Activated naive CD8-positive, alpha-beta T cell treated with anti-CD3 and anti-CD28 coated beads, Interleukin-2, amount 10 ng/mL, durations not matched to agents 7 days and 5 days (primary cell): Measurements from ENCODE around the gene PRKCH. TPM values are rescaled to one million over a fixed set of nuclear protein-coding genes. Genes with fewer than 3 reads are reported as not detected.
A peak's percentile ranks its signal among the peaks of the same experiment; 100 is the strongest.

Experiments
- ATAC-seq: fragments of 150-1000 bp; cut with Tn5 transposase; one replicate; pipeline ENCODE4 v1.10.0; 2021; ENCODE audit warnings: low read depth, moderate library complexity
- POLR2A ChIA-PET: fragments of 350-600 bp; sonication (Branson Sonifier 250); formaldehyde crosslinking; loops from one replicate; lab custom pipeline; 2021; ENCODE audit warnings: antibody characterized with exemption; lab: Charles Lee
- DNase-seq: peaks from one replicate; pipeline ENCODE4 v3.0.0; 2021
- H3K27ac Mint-ChIP-seq: one replicate; pipeline ENCODE4 v1.8.0; 2022; ENCODE audit warnings: mild to moderate bottlenecking, mixed read lengths
- H3K27me3 Mint-ChIP-seq: one replicate; pipeline ENCODE4 v1.8.0; 2022; ENCODE audit warnings: mild to moderate bottlenecking, moderate library complexity, mixed read lengths
- H3K36me3 Mint-ChIP-seq: one replicate; pipeline ENCODE4 v1.8.0; 2021; ENCODE audit warnings: mild to moderate bottlenecking, mixed read lengths
- H3K4me1 Mint-ChIP-seq: one replicate; pipeline ENCODE4 v1.8.0; 2021; ENCODE audit warnings: mixed read lengths
- H3K4me3 Mint-ChIP-seq: one replicate; pipeline ENCODE4 v1.8.0; 2022; ENCODE audit warnings: mild to moderate bottlenecking, moderate library complexity, mixed read lengths
- H3K9me3 Mint-ChIP-seq: one replicate; pipeline ENCODE4 v1.8.0; 2021; ENCODE audit warnings: mixed read lengths
- total RNA-seq, 2 experiments: library from RNA; stranded (reverse); gene quantifications; one replicate each; pipeline ENCODE4 v1.2.3, GENCODE V29; 2021

PRKCH gene
- total RNA-seq, 2 experiments from 2014 or later, result 318 TPM

GRCh38 chr14:61430066-61430757, 108.8 kb downstream of the PRKCH start:
- Mint-ChIP-seq H3K4me3 (peak overlapping the region; percentile 15), H3K27me3 (no peaks in the 10 kb centered on the region), H3K4me1 (peaks cover 83% of the 10 kb centered on the region), H3K27ac (peak overlapping the region; percentile 40), H3K36me3 (peaks cover 46% of the 10 kb centered on the region), H3K9me3 (no peaks in the 10 kb centered on the region)
- ATAC-seq (peak; percentile 12), DNase-seq (no peak)
- POLR2A ChIA-PET, result interaction anchor here (0.6 to 1.7 kb wide), 4 partner anchors 9 to 96 kb away, joined by 3 read pairs; no protein-coding TSS in a partner anchor

GRCh38 chr14:61433169-61433568, 111.8 kb downstream of the PRKCH start:
- Mint-ChIP-seq H3K4me3 (peak overlapping the region; percentile 68), H3K27ac (peak overlapping the region; percentile 85), H3K9me3 (no peaks in the 10 kb centered on the region), H3K36me3 (peaks cover 39% of the 10 kb centered on the region), H3K27me3 (no peaks in the 10 kb centered on the region), H3K4me1 (peaks cover 83% of the 10 kb centered on the region)
- DNase-seq (no peak), ATAC-seq (no peak)
- POLR2A ChIA-PET, result interaction anchor here (0.7 to 1.6 kb wide), 5 partner anchors 13 to 327 kb away, joined by 3 to 7 read pairs (median 3); no protein-coding TSS in a partner anchor

GRCh38 chr14:61433828-61434227, 112.4 kb downstream of the PRKCH start:
- no peak overlapping the region for H3K4me3 Mint-ChIP-seq
- POLR2A ChIA-PET, result interaction anchor here (1.6 kb wide), 1 partner anchor 48 kb away, joined by 7 read pairs; no protein-coding TSS in a partner anchor
- peaks cover 37% of the 10 kb centered on the region for H3K36me3 Mint-ChIP-seq
- H3K27ac Mint-ChIP-seq, result peak overlapping the region; percentile 27
- ATAC-seq (no peak), DNase-seq (no peak)
- no peaks in the 10 kb centered on the region for H3K27me3 Mint-ChIP-seq
- H3K9me3 Mint-ChIP-seq, result no peaks in the 10 kb centered on the region
- peaks cover 83% of the 10 kb centered on the region for H3K4me1 Mint-ChIP-seq

GRCh38 chr14:61434311-61434710, 112.9 kb downstream of the PRKCH start:
- Mint-ChIP-seq H3K36me3 (peaks cover 35% of the 10 kb centered on the region), H3K4me1 (peaks cover 83% of the 10 kb centered on the region), H3K4me3 (peak overlapping the region; percentile 2), H3K9me3 (no peaks in the 10 kb centered on the region), H3K27ac (peak overlapping the region; percentile 27), H3K27me3 (no peaks in the 10 kb centered on the region)
- DNase-seq (no peak), ATAC-seq (no peak)
- POLR2A ChIA-PET, result interaction anchor here (1.6 kb wide), 1 partner anchor 48 kb away, joined by 7 read pairs; no protein-coding TSS in a partner anchor

GRCh38 chr14:61435563-61436337, 114.4 kb downstream of the PRKCH start:
- Mint-ChIP-seq H3K36me3 (peaks cover 31% of the 10 kb centered on the region), H3K27me3 (no peaks in the 10 kb centered on the region), H3K4me1 (peaks cover 84% of the 10 kb centered on the region), H3K4me3 (peak overlapping the region; percentile 3), H3K27ac (peak overlapping the region; percentile 23), H3K9me3 (no peaks in the 10 kb centered on the region)
- ATAC-seq (no peak), DNase-seq (no peak)
- POLR2A ChIA-PET, result interaction anchor here (2.4 kb wide), 1 partner anchor 114 kb away, joined by 6 read pairs; the partner anchor contains the start of gene PRKCH

- Mint-ChIP-seq H3K4me1 (peaks cover 78% of the 10 kb centered on the region), H3K36me3 (peaks cover 27% of the 10 kb centered on the region), H3K27me3 (no peaks in the 10 kb centered on the region), H3K27ac (peak overlapping the region; percentile 84), H3K9me3 (no peaks in the 10 kb centered on the region), H3K4me3 (peak overlapping the region; percentile 84)
- ATAC-seq (no peak), DNase-seq (no peak)
- POLR2A ChIA-PET, result interaction anchor here (0.6 to 2.4 kb wide), 3 partner anchors 15 to 116 kb away, joined by 3 to 8 read pairs (median 6); partner anchors contain the start of gene PRKCH
These were observed 116.0 kb downstream of the PRKCH start for GRCh38 chr14:61437381-61437780.

GRCh38 chr14:61438036-61438435, 116.7 kb downstream of the PRKCH start:
- Mint-ChIP-seq H3K36me3 (peaks cover 31% of the 10 kb centered on the region), H3K4me1 (peaks cover 78% of the 10 kb centered on the region), H3K27ac (peak overlapping the region; percentile 84), H3K9me3 (no peaks in the 10 kb centered on the region), H3K4me3 (peak overlapping the region; percentile 84), H3K27me3 (no peaks in the 10 kb centered on the region)
- POLR2A ChIA-PET, result interaction anchor here (0.6 to 1.6 kb wide), 4 partner anchors 14 to 42 kb away, joined by 3 to 8 read pairs (median 3); no protein-coding TSS in a partner anchor
- no peak for DNase-seq
- ATAC-seq, result no peak

GRCh38 chr14:61438497-61438859, 117.1 kb downstream of the PRKCH start:
- Mint-ChIP-seq H3K27ac (peak overlapping the region; percentile 84), H3K27me3 (no peaks in the 10 kb centered on the region), H3K9me3 (no peaks in the 10 kb centered on the region), H3K36me3 (peaks cover 34% of the 10 kb centered on the region), H3K4me1 (peaks cover 78% of the 10 kb centered on the region), H3K4me3 (peak overlapping the region; percentile 84)
- POLR2A ChIA-PET, result interaction anchor here (0.9 to 1.6 kb wide), 4 partner anchors 8 to 42 kb away, joined by 3 to 8 read pairs (median 3); no protein-coding TSS in a partner anchor
- peak; percentile 13 for ATAC-seq
- DNase-seq, result no peak

- peaks cover 31% of the 10 kb centered on the region for H3K36me3 Mint-ChIP-seq
- POLR2A ChIA-PET, result interaction anchor here (0.6 to 2.3 kb wide), 6 partner anchors 9 to 960 kb away, joined by 3 to 8 read pairs (median 3); no protein-coding TSS in a partner anchor
These were observed 117.7 kb downstream of the PRKCH start for GRCh38 chr14:61438860-61439765.

GRCh38 chr14:61439779-61440418, 118.5 kb downstream of the PRKCH start:
- Mint-ChIP-seq H3K4me1 (peaks cover 78% of the 10 kb centered on the region), H3K27ac (peak overlapping the region; percentile 84), H3K27me3 (no peaks in the 10 kb centered on the region), H3K4me3 (peak overlapping the region; percentile 84), H3K36me3 (peaks cover 30% of the 10 kb centered on the region), H3K9me3 (no peaks in the 10 kb centered on the region)
- no peak for DNase-seq
- POLR2A ChIA-PET, result interaction anchor here (0.6 to 2.3 kb wide), 2 partner anchors 12 to 961 kb away, joined by 3 to 7 read pairs; no protein-coding TSS in a partner anchor
- ATAC-seq, result no peak

More at GRCh38 chr14:61438860-61439765, 117.7 kb downstream of the PRKCH start:
- Mint-ChIP-seq H3K4me3 (peak overlapping the region; percentile 84), H3K27ac (peak overlapping the region; percentile 84), H3K4me1 (peaks cover 79% of the 10 kb centered on the region), H3K9me3 (no peaks in the 10 kb centered on the region), H3K27me3 (no peaks in the 10 kb centered on the region)
- no peak for DNase-seq
- ATAC-seq, result peak; percentile 61

- no peaks in the 10 kb centered on the region for H3K9me3 Mint-ChIP-seq
- DNase-seq (no peak), ATAC-seq (no peak)
- H3K4me1 Mint-ChIP-seq, result peaks cover 82% of the 10 kb centered on the region
- peak overlapping the region; percentile 88 for H3K27ac Mint-ChIP-seq
- H3K4me3 Mint-ChIP-seq, result peak overlapping the region; percentile 72
- no peaks in the 10 kb centered on the region for H3K27me3 Mint-ChIP-seq
- POLR2A ChIA-PET, result interaction anchor here (0.9 to 1.1 kb wide), 2 partner anchors 9 to 121 kb away, joined by 3 to 5 read pairs; no protein-coding TSS in a partner anchor
- peaks cover 46% of the 10 kb centered on the region for H3K36me3 Mint-ChIP-seq
These were observed 122.1 kb downstream of the PRKCH start for GRCh38 chr14:61443481-61443880.
